BLaER1 treated with 17β-estradiol and CSF1 and Interleukin-3, amounts not matched to agents 10 nM and 100 nM (cell line): Measurements from ENCODE around the gene HYAL3.

ENCODE experiments used
- H3K27ac ChIP-seq, 11 experiments: shearing (Covaris generic); formaldehyde crosslinking; 2 replicates each; pipeline ENCODE4 v1.8.1; 2022
- H3K27me3 ChIP-seq, 11 experiments: shearing (Covaris generic); formaldehyde crosslinking; 2 replicates each; pipeline ENCODE4 v1.8.1; 2022
- H3K36me3 ChIP-seq, 11 experiments: shearing (Covaris generic); formaldehyde crosslinking; 2 replicates each; pipeline ENCODE4 v1.8.1; 2022
- H3K4me1 ChIP-seq, 10 experiments: shearing (Covaris generic); formaldehyde crosslinking; 2 replicates each; pipeline ENCODE4 v1.8.1; 2022
- H3K4me2 ChIP-seq, 11 experiments: shearing (Covaris generic); formaldehyde crosslinking; 2 replicates each; pipeline ENCODE4 v1.8.1; 2022
- H3K4me3 ChIP-seq, 10 experiments: shearing (Covaris generic); formaldehyde crosslinking; 2 replicates each; pipeline ENCODE4 v1.8.1; 2022
- H3K9ac ChIP-seq, 11 experiments: shearing (Covaris generic); formaldehyde crosslinking; 2 replicates each; pipeline ENCODE4 v1.8.1; 2022
- H3K9me3 ChIP-seq, 11 experiments: shearing (Covaris generic); formaldehyde crosslinking; replicated peaks in 1 of 11; 2 replicates each; pipeline ENCODE4 v1.8.1; 2022
- H4K20me1 ChIP-seq, 11 experiments: shearing (Covaris generic); formaldehyde crosslinking; 2 replicates each; pipeline ENCODE4 v1.8.1; 2022
- Cebpa-rat ChIP-seq, 11 experiments: shearing (Covaris generic); IDR thresholded peaks; 2 replicates each; pipeline ENCODE4 v1.8.1; 2022

The HYAL3 gene

GRCh38 chr3:50294492-50295403, 4.5 kb downstream of the HYAL3 start:
- Histone ChIP-seq H3K4me1 (peaks cover 35 to 47% (median 41%) of the 10 kb centered on the region in 10 experiments), H3K27ac (no peak overlapping the region), H4K20me1 (peaks cover 0 to 24% (median 7%) of the 10 kb centered on the region in 11 experiments; a peak in 12 of 22 replicates), H3K4me2 (no peak overlapping the region), H3K36me3 (peaks cover 7 to 22% (median 11%) of the 10 kb centered on the region in 11 experiments; a peak in 21 of 22 replicates), H3K9ac (no peak overlapping the region), H3K9me3 (no peaks in the 10 kb centered on the region), H3K27me3 (no peaks in the 10 kb centered on the region), H3K4me3 (no peak overlapping the region)
- no peak for TF ChIP-seq Cebpa-rat (IDR thresholded peaks at IDR 0.05)

- no peak overlapping the region for H3K4me3 ChIP-seq
- peaks cover 0 to 30% (median 14%) of the 10 kb centered on the region in 11 experiments; a peak in 12 of 22 replicates for H4K20me1 ChIP-seq
- no peaks in the 10 kb centered on the region for H3K27me3 ChIP-seq
- peaks cover 33 to 44% (median 39%) of the 10 kb centered on the region in 10 experiments for H3K4me1 ChIP-seq
- H3K9me3 ChIP-seq, result no peaks in the 10 kb centered on the region
- TF ChIP-seq Cebpa-rat (IDR thresholded peaks at IDR 0.05), result no peak
- no peak overlapping the region for H3K4me2 ChIP-seq
- H3K36me3 ChIP-seq, result peaks cover 14 to 29% (median 17%) of the 10 kb centered on the region in 11 experiments
- no peak overlapping the region for H3K27ac ChIP-seq
- no peak overlapping the region for H3K9ac ChIP-seq
Measured at GRCh38 chr3:50294089-50294488, 5.1 kb downstream of the HYAL3 start.

DNA sequence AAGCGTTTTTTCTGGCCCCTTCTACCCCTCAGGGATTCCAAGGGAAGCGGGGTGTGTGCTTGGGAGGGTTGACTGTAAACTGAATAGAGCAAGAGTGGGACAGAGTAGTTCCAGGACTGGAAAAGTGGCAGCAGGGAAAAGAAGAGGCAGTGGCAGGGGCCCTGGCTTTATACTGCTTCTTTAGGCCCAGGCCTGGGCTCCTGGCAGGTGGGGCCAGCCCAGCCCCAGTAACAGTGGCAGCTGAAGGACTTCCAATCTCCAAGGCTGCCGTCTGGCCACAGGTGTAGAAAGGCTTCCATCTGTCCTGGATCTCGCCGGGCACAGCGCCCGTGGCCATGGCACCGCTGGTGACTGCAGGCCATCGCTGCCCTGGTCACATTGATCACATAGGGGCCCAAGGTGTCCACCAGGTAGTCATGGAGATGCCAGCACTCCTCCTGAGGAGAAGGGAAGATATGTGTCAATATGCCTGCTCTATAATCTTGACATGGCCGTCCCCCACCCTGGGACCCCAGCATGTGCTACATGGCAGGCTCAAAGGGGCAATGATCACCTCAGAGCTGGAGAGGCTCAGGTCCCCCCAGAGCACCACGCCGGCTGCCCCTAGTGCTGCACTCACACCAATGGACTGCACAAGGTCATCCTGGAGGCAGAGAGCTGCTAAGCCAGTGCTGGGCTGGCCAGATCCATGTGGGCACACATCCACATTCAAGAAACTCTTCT, 6.0 kb downstream of the HYAL3 start:
- peak overlapping the region; percentile 69 to 99 (median 84); a peak in 12 of 20 replicates for H3K4me3 ChIP-seq
- H3K4me2 ChIP-seq, result peak overlapping the region; percentile 69 to 96 (median 88)
- peak overlapping the region; percentile 36 to 88 (median 75); a peak in 21 of 22 replicates for H3K27ac ChIP-seq
- H3K27me3 ChIP-seq, result no peaks in the 10 kb centered on the region
- no peaks in the 10 kb centered on the region for H3K9me3 ChIP-seq
- H3K36me3 ChIP-seq, result peaks cover 22 to 37% (median 26%) of the 10 kb centered on the region in 11 experiments
- peaks cover 27 to 40% (median 34%) of the 10 kb centered on the region in 10 experiments for H3K4me1 ChIP-seq
- peaks cover 0 to 36% (median 20%) of the 10 kb centered on the region in 11 experiments; a peak in 14 of 22 replicates for H4K20me1 ChIP-seq
- H3K9ac ChIP-seq, result peak overlapping the region; percentile 49 to 97 (median 86)
- no peak for TF ChIP-seq Cebpa-rat (IDR thresholded peaks at IDR 0.05)

GRCh38 chr3:50292159-50293078, 6.8 kb downstream of the HYAL3 start, which contains the start of gene IFRD2:
IFRD2 (minus strand) TSS chr3:50292429; CDS start chr3:50292274, 155 bp downstream.
- Histone ChIP-seq H3K36me3 (peaks cover 31 to 44% (median 34%) of the 10 kb centered on the region in 11 experiments), H4K20me1 (peaks cover 0 to 37% (median 22%) of the 10 kb centered on the region in 11 experiments; a peak in 14 of 22 replicates), H3K4me2 (peak within 1 kb of the TSS; percentile 87 to 98 (median 92)), H3K27ac (peak within 1 kb of the TSS; percentile 73 to 95 (median 88)), H3K9ac (peak within 1 kb of the TSS; percentile 83 to 97 (median 87)), H3K27me3 (no peaks in the 10 kb centered on the region), H3K4me1 (peaks cover 20 to 31% (median 26%) of the 10 kb centered on the region in 10 experiments), H3K4me3 (peak within 1 kb of the TSS; percentile 69 to 99 (median 84)), H3K9me3 (no peaks in the 10 kb centered on the region)
- TF ChIP-seq Cebpa-rat (IDR thresholded peaks at IDR 0.05), result no peak

- Histone ChIP-seq H3K4me1 (peaks cover 20 to 26% (median 23%) of the 10 kb centered on the region in 10 experiments), H3K36me3 (peaks cover 45 to 58% (median 56%) of the 10 kb centered on the region in 11 experiments), H3K4me2 (peak overlapping the region in 10 of 11 experiments; percentile 77 to 98 (median 92); a peak in 20 of 22 replicates), H3K27ac (no peak overlapping the region), H3K9me3 (no peaks in the 10 kb centered on the region), H3K9ac (peak overlapping the region; percentile 83 to 97 (median 87); a peak in 14 of 22 replicates), H4K20me1 (peaks cover 0 to 57% (median 27%) of the 10 kb centered on the region in 11 experiments; a peak in 14 of 22 replicates), H3K27me3 (no peaks in the 10 kb centered on the region), H3K4me3 (peak overlapping the region in 7 of 10 experiments; percentile 82 to 99 (median 84); a peak in 12 of 20 replicates)
- TF ChIP-seq Cebpa-rat (IDR thresholded peaks at IDR 0.05), result no peak
Measured at GRCh38 chr3:50290161-50290641, 9.0 kb downstream of the HYAL3 start.

DNA sequence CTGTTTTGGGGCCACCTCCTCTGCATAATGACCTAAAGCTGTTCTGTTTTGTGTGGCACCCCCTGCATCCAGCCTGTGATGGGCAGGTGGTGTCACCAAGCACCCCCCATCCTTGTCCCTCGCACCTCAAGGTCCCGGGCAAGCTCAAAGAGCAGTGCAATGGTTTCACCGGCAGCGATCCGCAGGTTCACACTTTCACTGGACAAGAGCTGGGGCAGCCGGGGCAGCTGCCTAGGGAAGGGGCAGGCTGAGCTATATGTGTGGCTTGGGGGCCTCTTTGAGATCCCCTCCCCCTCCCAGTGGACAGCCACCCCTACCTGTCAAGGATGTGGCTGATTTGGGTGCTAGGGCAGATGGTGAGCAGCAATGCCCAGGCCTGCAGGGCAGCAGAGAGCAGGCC, 10.1 kb downstream of the HYAL3 start:
- peaks cover 45 to 61% (median 56%) of the 10 kb centered on the region in 11 experiments for H3K36me3 ChIP-seq
- no peak for TF ChIP-seq Cebpa-rat (IDR thresholded peaks at IDR 0.05)
- no peak overlapping the region for H3K27ac ChIP-seq
- H3K4me3 ChIP-seq, result no peak overlapping the region; a peak in 1 of 20 replicates
- no peaks in the 10 kb centered on the region for H3K9me3 ChIP-seq
- no peaks in the 10 kb centered on the region for H3K27me3 ChIP-seq
- H3K9ac ChIP-seq, result no peak overlapping the region
- H3K4me1 ChIP-seq, result peaks cover 20 to 26% (median 23%) of the 10 kb centered on the region in 10 experiments
- peaks cover 0 to 62% (median 27%) of the 10 kb centered on the region in 11 experiments; a peak in 14 of 22 replicates for H4K20me1 ChIP-seq
- H3K4me2 ChIP-seq, result no peak overlapping the region

DNA sequence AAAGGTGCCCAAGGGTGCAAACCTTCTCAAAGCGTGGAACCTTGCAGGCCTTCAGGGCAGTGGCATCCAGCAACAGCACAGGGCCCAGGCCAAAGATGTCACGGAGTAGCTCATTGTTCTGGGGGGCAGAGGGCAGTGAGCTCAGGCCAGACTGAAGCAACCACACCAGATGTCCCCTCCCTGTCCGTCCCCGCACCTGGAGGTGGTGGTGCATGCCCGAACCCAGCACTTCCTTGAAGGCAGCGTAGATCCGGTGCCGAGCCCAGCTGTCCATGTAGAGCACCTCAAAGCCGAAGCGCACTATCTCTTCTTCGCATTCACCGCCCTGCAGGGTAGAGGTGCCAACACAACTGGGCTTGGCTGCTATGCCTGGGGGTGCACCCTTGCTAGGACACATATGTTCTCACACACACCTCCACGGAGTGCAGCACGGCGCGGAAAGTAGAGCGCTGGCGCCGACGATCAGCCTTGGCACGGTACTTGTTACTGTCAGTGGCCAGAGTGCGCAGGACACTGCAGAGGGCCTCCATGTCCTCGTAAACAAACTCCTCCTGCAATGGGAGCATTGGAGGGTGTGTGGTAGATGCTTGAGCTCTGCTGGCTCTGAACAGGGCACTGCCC, 10.7 kb downstream of the HYAL3 start:
- no peak for TF ChIP-seq Cebpa-rat (IDR thresholded peaks at IDR 0.05)
- H3K36me3 ChIP-seq, result peaks cover 45 to 61% (median 56%) of the 10 kb centered on the region in 11 experiments

More for the DNA sequence above, 10.7 kb downstream of the HYAL3 start:
- peaks cover 0 to 62% (median 27%) of the 10 kb centered on the region in 11 experiments; a peak in 14 of 22 replicates for H4K20me1 ChIP-seq
- no peaks in the 10 kb centered on the region for H3K9me3 ChIP-seq
- H3K4me3 ChIP-seq, result no peak overlapping the region
- no peak overlapping the region for H3K27ac ChIP-seq
- no peaks in the 10 kb centered on the region for H3K27me3 ChIP-seq
- H3K4me1 ChIP-seq, result peaks cover 20 to 26% (median 23%) of the 10 kb centered on the region in 10 experiments
- H3K9ac ChIP-seq, result no peak overlapping the region
- H3K4me2 ChIP-seq, result no peak overlapping the region
